Brain microvascular endothelial cell (primary cell): ENCODE data around the gene ABO.
"Not testable (repeated sequence)": the region's sequence is repeated elsewhere in the genome, so short reads cannot be mapped to it uniquely, and the experiment has no call there.

ENCODE experiments used
- DNase-seq: peaks from one replicate; pipeline ENCODE4 v3.0.0-alpha.2; 2020
- H3K27ac ChIP-seq: fragments of 250-450 bp; sonication (Bioruptor Pico); 2 replicates; pipeline ENCODE4 v1.5.1; 2020; ENCODE audit warnings: mild to moderate bottlenecking, moderate library complexity
- H3K27me3 ChIP-seq: fragments of 250-450 bp; sonication (Bioruptor Pico); replicated peaks from 2 replicates; pipeline ENCODE4 v1.5.1; 2020; ENCODE audit warnings: mild to moderate bottlenecking
- H3K36me3 ChIP-seq: fragments of 250-450 bp; sonication (Bioruptor Pico); replicated peaks from 2 replicates; pipeline ENCODE4 v1.5.1; 2020; ENCODE audit warnings: mild to moderate bottlenecking
- H3K4me3 ChIP-seq: 2 replicates; pipeline ENCODE4 v1.5.1; 2011; ENCODE audit warnings: low read depth, mild to moderate bottlenecking, control low read depth, low read length, moderate library complexity
- CTCF ChIP-seq: IDR thresholded peaks from 2 replicates; pipeline ENCODE4 v1.5.1; 2011; ENCODE audit warnings: low read depth, mild to moderate bottlenecking, moderate library complexity, low read length, control low read depth, inconsistent platforms; ENCODE audit errors: missing control alignments
- in situ Hi-C: cut with HindIII; loops from 2 replicates; pipeline ENCODE4 v1.10.0; 2017; ENCODE audit warnings: low sequenced_read_pairs, low pct_ligation_motif_present

Gene ABO

GRCh38 chr9:133305731-133306130 is 30.7 kb upstream of the ABO start:
- Histone ChIP-seq H3K36me3 (no peaks in the 10 kb centered on the region), H3K27ac (no peak overlapping the region), H3K4me3 (no peak overlapping the region), H3K27me3 (no peaks in the 10 kb centered on the region)
- in situ Hi-C loops = no loop called here
- no peak for TF ChIP-seq CTCF
- no peak for DNase-seq

DNA sequence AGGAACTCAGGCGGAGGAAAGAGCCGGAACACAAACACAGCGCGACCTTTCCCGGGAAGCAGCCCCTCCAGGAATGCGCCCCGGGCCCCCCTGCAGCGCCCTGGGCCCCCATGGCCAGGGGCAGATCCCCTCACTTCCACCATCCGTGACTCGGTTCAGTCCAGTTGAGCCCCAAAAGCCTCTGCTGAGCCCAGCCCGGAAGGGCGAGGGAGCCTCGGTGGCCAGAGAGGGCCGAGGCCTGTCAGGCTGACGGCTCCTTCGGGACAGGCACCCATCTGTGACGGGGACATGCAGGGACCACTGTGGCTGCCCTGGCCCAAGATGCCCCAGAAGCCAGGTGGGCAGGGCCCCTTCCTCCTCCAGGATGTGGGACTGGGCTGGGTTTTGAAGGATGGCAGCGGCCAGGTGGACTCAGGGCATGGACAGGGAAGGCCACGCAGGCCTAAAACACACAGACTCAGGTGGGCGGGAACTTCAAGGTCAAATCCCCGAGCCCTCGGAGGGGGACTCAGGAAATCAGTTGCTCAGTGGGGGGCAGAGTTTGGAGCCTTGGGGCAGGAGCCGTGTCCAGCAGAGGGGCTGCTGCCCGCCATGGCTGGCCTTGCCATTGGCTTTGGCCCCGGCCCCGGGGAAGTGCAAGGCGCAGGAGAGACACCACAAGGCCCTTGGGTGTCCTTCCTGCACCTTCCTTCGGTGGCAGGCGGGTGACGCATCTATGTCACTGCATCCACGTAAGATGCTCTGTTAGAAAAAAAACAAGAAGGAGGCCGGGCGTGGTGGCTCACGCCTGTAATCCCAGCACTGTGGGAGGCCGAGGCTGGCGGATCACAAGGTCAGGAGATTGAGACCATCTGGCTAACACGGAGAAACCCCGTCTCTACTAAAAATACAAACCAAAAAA is 29.7 kb upstream of the ABO start:
- H3K27ac ChIP-seq = no peak overlapping the region
- no peaks in the 10 kb centered on the region for H3K27me3 ChIP-seq
- DNase-seq = no peak
- in situ Hi-C loops = no loop called here
- no peak for TF ChIP-seq CTCF
- H3K36me3 ChIP-seq = no peaks in the 10 kb centered on the region
- H3K4me3 ChIP-seq = no peak overlapping the region

- no peaks in the 10 kb centered on the region for H3K27me3 ChIP-seq
- no peak overlapping the region for H3K4me3 ChIP-seq
- H3K36me3 ChIP-seq = no peaks in the 10 kb centered on the region
- H3K27ac ChIP-seq = no peak overlapping the region
- in situ Hi-C loops = no loop called here
- TF ChIP-seq CTCF = no peak
- no peak for DNase-seq
Measured at GRCh38 chr9:133304158-133304470, 29.1 kb upstream of the ABO start.

DNA sequence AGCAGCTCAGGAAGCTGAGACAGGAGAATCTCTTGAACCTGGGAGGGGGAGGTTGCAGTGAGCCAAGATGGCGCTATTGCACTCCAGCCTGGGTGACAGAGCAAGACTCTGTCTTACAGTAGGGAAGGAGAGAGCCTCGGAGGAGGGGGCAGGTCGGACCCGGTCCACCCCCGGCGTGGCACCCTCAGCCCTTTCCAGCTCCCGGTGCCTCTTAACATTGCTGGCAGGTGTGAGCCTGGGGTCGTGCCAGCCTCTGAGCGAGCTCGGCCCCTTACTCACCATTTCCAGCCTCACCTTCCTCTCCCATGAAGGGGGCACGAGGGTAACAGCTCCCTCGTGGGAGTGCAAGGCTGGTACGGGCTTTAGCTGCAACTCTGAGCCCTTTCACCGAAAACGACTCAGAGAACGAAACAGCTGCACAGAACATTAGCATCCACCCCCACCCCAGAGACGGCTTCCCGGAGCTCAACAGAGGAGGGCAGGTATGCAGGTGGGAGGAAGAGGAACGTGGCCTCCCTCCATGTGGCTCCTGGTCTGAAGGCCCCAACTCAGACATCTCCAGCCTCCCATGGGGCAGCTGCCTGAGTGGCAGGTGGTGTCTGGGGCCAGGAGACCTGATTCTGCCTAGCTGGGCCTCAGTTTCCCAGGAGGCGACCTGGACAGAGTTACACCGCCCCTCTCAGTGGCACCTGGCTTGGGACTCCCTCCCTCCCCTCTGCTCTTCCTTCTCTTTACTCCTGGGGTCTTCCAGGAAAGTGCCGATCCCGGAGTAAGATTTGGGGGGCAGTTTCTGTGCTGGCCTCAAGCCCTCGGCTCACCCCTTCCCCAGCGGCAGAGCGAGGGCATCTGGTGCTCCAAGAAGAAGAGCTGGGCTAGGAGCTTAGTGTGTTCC is 28.5 kb upstream of the ABO start:
- no peak overlapping the region for H3K4me3 ChIP-seq
- H3K27ac ChIP-seq = no peak overlapping the region
- no peak for DNase-seq
- no peaks in the 10 kb centered on the region for H3K36me3 ChIP-seq
- in situ Hi-C loops = no loop called here
- no peaks in the 10 kb centered on the region for H3K27me3 ChIP-seq
- TF ChIP-seq CTCF = no peak

DNA sequence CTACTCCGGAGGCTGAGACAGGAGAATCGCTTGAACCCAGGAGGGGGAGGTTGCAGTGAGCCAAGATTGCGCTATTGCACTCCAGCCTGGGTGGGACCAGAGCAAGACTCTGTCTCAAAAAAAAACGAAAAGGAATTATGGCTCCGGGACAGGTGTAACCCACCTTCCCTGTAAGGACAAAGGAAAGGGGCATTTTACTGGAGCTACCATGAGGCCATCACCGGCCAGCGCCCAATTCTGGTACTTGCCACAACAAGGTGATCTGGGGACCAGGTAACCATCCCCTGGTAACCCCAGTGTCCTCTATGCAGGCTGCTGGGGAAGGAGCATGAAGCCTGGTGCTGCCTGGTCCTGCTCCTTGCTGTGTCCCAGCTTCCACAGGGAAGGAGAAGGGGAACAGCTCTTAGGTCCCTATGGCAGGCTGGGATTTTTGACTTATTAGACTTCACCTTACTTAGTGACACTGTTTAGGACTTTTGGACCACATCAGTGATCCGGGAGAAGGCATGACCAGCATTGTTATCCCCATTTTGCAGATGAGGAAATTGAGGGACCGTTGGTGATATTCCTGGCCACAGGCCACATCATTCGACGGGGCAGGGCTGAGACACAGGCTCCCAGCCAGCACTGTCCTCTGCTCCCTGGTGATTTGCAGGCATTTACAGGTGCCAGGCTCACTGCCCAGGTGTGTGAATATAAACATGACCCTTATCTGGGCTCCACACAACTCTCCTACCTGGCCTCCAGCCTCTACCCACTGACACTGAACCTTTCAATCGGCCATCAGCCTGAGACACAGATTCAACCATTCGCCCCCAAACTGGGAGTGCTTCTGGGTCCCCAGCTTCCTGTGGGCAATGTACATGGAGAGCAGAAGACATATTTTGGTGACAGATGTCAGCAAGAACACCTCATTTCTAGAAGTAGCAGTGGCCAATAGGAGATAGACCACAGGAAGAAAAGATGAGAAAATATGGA is 26.5 kb upstream of the ABO start:
- in situ Hi-C loops = no loop called here
- no peak for TF ChIP-seq CTCF
- Histone ChIP-seq H3K27ac (no peak overlapping the region), H3K36me3 (no peaks in the 10 kb centered on the region), H3K4me3 (no peak overlapping the region), H3K27me3 (no peaks in the 10 kb centered on the region)
- DNase-seq = no peak

DNA sequence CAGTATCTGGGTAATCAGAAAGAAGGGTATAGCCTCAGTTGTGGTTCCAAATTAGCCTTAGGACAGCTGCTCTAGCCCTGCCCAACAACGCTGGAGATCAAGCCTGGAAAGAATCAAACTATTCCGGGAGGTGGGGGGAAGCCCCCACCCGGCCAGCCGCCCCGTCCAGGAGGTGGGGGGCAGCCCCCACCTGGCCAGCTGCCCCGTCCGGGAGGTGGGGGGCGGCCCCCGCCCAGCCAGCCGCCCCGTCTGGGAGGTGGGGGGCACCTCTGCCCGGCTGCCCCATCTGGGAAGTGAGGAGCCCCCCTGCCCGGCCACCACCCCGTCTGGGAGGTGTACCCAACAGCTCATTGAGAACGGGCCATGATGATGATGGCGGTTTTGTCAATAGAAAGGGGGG is 25.0 kb upstream of the ABO start:
- H3K36me3 ChIP-seq, in situ Hi-C loops, DNase-seq, H3K27ac ChIP-seq, H3K4me3 ChIP-seq, H3K27me3 ChIP-seq: not testable (repeated sequence)
